OCI-LY7 (cell line): Measurements from ENCODE around the gene CDK18.

ENCODE experiments used
- EZH2phosphoT487 ChIP-seq: fragments of 200-600 bp; sonication (generic); IDR thresholded peaks from 2 replicates; pipeline ENCODE4 v1.6.1; 2018; ENCODE audit warnings: low read depth, borderline replicate concordance, mild to moderate bottlenecking, mixed run types, antibody characterized with exemption, low read length, moderate library complexity, mixed read lengths
- TF ChIP-seq, protein P1 (sequence below): fragments of 200-600 bp; sonication (generic); conservative IDR thresholded peaks from 2 replicates; pipeline ENCODE4 v1.5.1; 2014; ENCODE audit warnings: mild to moderate bottlenecking, antibody characterized with exemption, low read length, moderate library complexity, mixed read lengths

DNA sequence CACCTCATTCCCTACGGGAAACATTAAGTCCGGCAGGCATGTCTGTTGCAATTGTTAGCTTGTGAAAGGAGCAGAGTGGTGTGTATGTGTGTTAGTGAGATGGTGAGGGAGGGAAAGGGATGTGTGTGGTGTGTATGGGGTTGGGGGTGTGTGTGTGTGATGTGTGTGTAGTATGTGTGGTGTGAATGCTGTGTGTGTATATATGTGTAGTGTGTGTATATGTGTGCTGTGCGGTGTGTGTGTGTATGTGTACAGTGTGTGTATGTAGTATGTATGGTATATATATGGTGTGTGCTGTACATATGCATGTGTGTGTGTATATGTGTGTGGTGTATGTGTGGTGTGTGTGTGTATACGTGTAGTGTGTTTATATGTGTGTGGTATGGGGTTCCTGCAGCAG is 27.8 kb upstream of the CDK18 start:
- TF ChIP-seq, protein P1, sequence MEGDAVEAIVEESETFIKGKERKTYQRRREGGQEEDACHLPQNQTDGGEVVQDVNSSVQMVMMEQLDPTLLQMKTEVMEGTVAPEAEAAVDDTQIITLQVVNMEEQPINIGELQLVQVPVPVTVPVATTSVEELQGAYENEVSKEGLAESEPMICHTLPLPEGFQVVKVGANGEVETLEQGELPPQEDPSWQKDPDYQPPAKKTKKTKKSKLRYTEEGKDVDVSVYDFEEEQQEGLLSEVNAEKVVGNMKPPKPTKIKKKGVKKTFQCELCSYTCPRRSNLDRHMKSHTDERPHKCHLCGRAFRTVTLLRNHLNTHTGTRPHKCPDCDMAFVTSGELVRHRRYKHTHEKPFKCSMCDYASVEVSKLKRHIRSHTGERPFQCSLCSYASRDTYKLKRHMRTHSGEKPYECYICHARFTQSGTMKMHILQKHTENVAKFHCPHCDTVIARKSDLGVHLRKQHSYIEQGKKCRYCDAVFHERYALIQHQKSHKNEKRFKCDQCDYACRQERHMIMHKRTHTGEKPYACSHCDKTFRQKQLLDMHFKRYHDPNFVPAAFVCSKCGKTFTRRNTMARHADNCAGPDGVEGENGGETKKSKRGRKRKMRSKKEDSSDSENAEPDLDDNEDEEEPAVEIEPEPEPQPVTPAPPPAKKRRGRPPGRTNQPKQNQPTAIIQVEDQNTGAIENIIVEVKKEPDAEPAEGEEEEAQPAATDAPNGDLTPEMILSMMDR, result no peak
- no peak for TF ChIP-seq EZH2phosphoT487
